ENCODE results near the gene PHTF2.

- TF ChIP-seq CTCF (IDR thresholded peaks at IDR 0.05) = no peak
- TF ChIP-seq POLR2AphosphoS5 (IDR thresholded peaks at IDR 0.05) = no peak
Measured at GRCh38 chr7:77837966-77838365, 39.4 kb downstream of the PHTF2 start.

All from transverse colon (tissue), 4 donors.